HS-27A (cell line): Measurements from ENCODE around the gene DPYSL4.

Experiments
- DNase-seq: peaks from one replicate; pipeline ENCODE4 v3.0.0-alpha.2; 2012; ENCODE audit warnings: low read depth, missing footprints

Gene DPYSL4

DNA sequence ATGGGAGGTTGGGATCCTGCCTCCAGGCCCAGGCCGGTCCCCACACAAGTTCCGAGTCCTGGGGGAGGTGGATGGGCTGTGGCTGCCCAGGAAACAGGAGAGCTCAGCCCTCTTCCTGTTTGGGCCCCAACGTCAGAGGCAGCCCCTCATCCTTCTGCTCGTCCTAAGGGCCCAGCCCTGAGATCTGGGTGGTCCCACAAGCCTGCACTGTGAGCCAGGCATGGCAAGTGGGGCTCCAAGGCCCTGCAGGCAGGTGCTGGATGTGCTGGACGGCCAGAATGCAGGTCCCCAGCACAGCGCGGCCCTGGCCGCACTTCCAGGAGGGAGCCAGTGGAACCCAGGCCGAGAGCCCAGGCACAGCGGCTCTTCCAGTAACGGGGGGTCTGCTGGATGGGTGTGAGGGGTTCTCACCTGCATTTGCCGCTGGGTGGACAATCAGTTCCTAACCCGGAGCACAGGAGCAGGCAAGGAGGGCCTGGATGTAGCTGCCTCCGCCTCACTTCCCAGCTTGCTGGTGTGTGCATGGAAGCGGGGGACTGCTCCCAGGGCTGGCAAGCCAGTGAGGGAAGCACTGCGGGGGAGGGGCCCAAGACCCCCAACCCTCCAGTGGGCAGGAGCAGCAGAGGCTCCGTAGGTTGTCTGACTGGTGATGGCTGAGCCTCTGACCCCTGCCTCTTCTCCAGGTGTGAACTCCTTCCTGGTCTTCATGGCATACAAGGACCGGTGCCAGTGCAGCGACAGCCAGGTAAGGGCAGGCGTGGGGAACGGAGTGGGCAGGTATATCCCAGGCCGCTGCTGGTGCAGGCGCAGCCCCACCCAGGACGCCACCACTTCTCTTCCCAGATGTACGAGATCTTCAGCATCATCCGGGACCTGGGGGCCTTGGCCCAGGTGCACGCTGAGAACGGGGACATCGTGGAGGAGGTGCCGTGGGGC is 9.7 kb downstream of the DPYSL4 start:
- DNase-seq = no peak

DNA sequence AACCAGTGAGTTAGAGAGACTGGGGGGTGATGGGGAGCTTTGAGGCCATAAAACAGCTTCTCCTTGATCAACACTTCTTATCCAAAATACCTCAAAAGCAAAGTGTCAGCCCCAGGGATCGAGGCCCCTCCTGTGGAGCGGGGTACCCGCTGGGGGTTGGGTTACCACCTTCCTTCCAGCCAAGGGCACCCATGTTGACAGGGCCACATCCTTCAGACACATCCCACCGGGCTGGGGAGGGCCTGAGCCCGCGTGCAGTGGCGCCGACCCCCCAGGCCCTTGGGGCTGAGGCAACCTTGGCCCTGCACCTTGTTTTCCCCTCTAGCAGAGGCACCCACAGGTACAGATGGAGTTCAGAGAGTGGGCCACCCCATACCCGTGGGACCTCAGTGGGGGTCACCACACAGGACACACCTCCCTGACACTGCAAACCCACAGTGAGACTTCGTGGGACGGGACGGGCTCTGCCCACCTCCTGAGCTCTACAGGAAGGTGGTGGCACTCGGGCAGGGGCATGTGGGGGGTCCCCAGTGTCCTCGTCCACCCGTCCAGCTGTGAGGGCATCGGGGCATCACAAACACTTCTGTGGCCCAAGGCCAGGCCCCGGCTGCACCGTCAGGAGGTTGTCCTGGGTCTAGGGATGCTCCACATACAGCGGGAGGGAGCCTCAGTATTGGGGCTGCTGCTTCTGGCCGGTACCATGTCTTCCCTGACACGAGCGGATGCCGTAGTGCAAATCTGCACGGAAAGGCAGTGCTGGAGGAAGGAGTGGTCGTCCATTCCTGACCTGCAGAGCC is 10.7 kb downstream of the DPYSL4 start:
- DNase-seq = no peak

DNA sequence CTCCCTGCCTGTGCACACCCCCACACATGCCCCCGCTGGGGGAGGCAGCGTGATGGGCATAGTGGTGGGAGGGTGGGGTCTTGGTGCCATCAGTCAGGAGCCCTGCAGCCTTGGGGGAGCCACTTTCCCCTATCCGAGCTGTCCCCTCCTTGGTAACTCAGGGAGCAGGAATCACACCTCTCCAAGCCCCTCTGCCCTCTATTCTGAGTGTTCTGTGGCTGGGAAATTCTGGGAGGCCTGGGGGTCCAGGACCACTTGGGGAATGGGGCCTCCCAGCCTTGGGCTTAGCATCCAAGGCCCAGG is 11.3 kb downstream of the DPYSL4 start:
- no peak for DNase-seq

DNA sequence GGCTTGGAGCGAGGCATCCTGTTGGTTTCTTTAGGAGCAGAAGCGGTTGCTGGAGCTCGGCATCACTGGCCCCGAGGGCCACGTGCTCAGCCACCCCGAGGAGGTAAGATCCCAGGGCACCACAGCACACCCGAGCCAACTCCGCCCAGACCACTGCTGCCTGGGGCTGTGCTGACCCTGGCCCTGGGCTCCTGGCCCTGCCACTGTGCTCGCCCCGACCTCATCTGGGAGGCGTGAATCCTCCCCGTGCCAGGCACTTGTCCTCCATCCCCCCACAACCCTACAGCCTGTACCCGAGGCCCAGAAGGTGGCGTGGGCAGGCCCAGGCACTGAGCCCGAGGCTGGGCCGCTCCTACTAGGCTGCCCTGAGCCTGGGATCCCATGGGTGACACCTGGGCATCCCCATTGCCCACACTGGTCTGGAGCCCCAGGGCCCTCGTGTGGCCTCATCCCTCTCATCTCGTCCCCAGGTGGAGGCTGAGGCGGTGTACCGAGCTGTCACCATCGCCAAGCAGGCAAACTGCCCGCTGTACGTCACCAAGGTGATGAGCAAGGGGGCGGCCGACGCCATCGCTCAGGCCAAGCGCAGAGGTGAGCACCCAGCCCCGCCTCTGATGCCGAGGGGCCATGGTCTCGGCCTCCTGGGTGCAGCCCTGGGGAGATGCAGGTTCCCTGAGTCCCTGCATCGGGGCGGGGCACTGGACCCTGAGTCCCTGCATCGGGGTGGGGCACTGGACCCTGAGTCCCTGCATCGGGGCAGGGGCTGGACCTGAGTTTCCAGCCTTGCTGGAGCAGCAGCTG is 11.8 kb downstream of the DPYSL4 start:
- no peak for DNase-seq

DNA sequence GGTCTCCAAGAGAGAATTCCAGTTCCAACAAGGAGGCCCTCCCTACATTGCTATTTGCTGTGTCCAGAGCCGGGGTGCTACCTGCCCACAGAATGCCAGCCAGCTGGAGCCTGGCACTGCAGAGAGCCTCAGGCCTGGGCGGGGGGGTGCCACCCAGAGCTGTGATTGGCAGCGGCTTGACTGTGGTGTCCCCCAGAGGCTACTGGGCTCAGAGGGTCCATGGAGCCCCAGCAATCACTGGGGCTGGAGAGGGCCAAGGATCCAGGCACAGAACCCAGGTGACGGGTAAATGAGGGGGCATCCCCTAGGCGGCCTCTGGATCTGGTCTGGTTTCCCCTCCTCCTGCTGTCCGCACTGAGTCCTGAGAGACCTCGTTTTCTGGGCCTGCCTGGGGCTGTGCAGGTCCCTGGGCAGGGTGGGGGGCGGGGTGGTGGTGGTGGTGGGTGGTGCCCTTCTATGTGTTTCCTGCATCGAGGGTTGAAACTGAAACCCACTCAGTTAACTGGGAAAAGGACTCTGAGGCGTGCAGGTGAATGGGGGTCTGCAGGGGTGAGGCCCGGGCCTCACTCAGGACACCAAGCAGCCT is 12.6 kb downstream of the DPYSL4 start:
- DNase-seq = no peak

DNA sequence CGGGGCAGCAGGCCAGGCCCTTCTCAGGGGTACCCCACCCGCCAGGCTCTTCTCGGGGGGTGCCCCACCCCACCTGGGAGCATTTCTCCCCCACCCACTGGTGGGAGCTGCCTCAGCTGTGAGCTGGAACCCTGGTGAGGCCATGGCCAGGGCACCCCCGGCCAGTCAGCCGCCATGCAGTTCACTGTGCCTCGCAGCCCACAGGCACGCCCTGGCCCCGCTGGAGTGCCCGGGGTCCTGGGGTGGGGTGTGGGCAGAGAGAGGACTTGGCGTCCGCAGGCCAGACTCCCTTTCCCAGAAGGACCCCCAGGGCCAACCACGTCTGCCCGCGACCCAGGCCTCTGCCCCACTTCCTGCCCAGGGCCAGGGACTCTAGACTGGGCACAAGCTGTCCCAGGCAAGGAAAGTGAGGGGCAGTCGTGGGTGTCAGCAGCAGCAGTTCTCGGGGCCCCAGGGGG is 13.1 kb downstream of the DPYSL4 start:
- no peak for DNase-seq

DNA sequence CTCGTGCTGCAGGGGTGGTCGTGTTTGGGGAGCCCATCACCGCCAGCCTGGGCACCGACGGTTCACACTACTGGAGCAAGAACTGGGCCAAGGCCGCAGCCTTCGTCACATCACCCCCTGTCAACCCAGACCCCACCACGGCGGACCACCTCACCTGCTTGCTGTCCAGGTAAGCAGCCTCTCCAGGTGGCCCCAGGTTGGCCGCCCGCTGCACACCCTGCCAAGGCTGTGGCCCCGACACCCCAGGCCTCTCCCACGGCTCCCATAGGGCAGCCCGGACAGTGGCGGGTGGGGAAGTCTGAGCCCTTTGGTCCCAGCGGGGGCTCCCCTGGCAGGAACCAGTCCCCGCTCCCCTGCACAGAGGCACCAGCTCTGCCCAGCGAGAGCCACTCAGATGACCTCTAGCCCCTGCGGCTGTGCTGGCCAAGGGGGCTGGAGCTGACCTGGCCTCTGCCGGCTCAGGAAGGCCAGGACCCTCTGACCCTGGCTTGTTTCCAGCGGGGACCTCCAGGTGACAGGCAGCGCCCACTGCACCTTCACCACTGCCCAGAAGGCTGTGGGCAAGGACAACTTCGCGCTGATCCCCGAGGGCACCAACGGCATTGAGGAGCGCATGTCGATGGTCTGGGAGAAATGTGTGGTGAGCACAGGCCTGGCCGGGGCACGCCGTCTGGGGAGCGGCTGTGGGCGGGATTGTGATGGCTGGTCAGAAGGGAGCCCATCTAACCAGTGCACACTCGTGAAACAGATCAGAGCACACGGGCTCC is 13.8 kb downstream of the DPYSL4 start:
- DNase-seq = no peak

DNA sequence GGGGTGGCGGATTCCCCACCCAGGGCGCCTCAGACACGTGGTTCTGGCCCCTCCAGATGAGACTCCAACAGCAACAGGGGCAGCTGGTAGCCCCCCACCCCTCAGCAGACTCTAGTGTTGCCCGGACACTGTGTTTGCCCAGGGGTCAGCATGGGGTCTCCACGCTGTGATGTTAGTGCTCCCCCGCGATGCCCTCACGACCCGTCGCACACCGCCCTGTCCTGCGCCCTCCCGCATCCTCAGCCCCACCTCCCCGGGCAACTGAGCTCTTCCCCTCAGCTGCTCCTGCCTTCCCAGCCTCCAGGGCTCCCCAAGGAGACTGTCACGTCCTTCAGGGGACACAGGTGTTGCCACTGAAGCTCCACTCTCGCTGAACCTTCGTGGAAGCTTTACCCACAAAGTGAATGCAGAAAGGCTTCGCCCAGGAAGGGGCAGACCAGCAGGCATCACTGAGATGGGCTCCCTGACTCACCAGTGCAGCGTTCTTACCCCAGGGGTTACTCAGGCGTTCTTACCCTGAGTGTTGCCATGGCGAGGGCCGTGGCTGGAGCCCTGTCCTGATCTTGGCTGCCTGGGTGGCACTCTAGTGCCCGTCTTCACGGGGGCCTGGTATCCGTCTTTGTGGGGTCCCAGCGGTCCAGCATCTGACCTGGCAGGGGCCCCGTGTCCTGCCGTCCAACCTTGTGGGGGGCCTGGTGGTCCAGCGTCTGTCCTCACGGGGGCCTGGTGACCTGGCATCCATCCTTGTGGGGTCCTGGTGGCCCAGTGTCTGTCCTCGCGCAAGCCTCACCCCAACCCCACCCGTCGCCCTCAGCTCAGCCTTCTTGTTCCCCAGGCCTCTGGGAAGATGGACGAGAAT is 14.6 kb downstream of the DPYSL4 start:
- no peak for DNase-seq

DNA sequence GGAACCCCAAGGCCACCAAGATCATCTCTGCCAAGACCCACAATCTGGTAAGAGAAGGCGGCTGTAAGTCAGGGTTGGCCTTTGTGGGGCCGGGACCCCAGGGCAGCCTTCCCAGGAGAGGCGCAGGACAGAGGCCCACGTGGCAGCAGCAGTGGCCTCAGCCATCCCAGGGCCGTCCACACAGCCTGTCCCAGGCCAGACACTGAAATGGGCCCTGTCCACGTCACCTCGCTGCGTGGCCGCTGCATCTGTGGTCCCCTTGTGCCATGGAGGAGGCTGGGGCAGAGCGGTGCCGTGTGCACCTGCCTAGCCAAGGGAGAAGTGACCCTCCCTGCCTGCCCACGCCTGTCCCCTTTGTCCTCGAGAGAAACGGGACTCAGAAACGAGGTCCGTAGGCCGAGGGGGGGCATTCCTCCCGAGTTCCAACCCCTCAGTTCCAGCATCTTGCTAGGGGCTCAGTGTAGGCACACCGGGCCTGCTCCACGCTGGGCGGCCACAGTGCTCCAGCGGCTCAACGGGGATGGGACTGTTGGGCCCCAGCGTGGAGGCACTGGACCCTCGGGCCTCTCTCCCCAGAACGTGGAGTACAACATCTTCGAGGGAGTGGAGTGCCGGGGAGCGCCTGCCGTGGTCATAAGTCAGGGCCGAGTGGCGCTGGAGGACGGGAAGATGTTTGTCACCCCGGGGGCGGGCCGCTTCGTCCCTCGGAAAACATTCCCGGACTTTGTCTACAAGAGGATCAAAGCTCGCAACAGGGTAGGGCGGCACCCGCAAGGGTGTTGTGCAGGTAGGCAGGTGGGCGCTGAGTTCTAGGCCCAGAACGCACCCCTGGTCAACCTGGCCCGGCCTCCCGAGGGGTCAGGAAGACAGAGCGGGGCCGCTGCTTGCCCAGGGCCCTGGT is 15.6 kb downstream of the DPYSL4 start:
- no peak for DNase-seq

DNA sequence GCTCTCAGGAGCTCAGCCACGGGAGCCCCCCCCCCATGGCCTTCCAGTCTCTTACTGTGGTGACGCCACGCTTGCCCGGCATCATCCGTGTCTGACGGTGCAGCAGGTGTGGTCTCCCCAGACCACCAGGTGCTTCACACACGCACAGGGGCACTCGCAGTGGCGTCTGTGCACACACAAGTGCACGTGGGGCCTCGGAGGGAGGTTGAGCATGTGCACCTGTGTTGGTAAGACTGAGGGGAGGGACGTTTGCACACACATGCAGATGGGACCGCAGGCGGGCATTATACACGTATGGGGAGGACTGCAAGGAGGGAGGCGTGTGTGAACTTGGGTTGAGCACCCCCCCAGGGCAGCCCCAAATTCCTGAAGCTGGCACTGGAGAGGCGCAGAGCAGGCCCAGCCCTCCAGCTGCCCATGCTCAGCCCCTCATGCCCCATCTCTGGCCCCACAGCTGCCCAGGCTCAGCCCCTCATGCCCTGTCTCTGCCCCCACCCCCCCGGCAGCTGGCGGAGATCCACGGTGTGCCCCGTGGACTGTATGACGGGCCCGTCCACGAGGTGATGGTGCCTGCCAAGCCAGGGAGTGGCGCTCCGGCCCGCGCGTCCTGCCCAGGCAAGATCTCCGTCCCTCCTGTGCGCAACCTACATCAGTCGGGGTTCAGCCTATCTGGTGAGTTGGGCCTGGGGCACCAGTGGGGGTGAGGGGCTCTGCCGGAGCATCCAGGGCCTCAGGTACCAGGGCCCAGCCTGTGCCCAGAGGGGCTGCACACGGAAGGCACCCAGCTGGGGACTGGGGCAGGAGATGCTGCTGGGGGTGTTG is 16.7 kb downstream of the DPYSL4 start:
- DNase-seq = no peak

DNA sequence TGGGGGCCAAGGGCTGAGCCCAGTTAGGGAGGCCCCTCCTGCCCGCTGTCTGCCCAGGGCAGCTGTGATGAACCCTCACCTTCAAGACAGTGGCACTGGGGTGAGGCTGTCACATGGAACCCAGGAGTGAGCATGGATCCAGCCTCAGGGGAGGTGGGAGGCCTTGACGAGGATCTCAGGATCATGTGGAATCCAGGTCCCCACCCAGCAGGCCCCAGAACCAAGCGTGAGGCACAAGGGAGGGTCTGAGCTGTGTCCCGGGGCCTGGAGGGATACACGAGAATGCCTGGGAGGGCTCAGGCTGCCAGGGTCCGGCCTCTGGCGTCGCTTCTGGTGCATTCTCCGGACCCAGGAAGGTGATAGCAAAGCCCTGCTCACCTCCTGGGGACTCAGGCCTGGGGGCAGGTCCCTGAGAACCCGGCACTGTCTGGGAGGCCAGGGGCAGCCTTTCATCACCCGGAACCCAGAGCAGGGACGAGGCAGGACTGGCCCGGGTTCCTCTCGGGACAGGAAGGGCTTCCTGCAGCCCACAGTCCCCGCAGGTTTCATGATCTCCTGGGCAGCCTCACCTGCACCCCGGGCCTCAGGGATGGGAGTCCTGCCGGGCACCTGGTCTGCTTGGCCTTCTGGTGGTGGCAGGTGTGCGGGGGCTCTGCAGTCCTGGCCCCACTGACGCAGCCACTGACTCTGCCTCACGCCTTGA is 17.5 kb downstream of the DPYSL4 start:
- DNase-seq = no peak

DNA sequence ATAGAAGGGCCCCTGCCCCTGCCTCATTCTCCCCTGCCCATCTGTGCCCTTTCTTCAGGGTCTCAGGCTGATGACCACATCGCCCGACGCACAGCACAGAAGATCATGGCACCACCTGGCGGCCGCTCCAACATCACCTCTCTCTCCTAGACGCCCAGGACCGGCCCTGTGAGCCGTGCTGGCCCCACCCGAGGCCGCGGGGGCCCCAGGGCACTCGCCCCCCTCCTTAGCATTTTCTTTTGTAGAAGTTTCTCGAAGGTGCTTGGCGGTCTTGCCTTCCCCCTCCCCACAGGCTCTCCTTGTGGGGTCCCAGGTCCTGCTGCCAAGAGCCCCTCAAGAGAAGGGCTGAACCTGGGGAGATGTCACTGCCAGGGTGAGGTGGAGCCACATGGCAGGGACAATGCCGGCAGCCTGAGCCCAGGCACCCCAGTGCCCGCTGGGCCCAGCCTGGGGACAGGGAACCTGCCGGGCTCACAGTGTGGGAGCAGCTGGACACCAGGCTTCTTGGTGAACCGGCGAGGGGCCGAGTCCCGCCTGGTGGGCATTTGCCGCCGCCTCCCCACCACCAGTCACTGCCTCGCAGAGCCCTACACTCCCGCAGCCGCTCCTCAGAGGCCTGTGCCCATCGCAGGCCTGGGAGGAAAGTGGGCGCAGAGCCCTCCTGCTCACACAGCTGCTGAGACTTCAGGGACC is 18.2 kb downstream of the DPYSL4 start:
- no peak for DNase-seq

DNA sequence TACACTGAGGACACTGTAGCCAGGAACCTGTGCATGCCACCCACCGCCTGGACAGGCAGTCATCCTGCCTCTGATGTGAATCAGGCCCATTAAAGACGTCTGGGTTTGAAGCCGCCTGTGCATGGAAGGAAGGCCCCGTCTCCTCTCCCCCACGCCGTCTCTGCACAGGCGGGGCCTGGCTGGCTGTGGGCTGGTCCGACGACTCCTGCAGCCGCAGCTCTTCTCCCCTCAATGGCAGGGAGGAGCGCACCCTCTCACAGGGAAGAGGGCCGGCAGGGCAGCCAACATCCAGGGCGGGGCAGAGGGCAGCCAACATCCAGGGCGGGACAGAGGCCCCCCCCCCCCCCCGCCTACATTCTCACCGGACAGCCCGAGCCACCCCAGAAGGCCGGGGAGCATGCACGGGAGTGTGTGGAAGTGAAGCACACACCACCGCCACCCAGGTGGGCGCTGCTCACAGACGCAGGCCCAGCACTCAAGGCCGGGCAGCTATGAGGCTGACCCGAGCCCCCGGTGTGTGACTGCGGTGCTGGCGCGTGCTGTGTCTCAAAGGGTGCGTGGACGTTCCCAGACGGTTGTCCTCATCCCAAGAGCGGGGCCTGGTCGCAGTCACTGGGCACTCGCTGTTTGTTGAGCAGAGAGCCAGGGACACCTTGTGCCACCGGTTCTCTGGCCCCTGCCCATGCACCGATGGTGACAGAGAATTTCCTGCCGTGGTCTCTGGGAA is 19.1 kb downstream of the DPYSL4 start:
- DNase-seq = no peak

DNA sequence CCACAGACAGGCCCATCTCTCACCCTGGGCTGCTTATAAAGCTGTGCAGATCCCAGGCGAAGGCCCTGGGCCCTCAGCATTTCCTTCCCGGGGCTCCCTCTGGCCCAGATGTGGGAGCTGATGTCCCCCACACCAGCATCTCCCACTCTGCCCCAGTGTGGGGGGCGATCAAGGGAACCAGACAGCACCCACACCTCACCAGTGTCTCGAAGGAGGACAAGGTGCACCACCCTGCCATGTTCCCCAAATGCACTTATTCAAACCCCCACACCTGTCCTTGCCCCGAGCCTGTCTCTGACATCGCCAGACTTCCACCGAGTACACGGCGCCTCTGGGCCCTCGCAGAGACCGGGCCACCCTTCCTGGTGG is 19.6 kb downstream of the DPYSL4 start:
- DNase-seq = no peak

DNA sequence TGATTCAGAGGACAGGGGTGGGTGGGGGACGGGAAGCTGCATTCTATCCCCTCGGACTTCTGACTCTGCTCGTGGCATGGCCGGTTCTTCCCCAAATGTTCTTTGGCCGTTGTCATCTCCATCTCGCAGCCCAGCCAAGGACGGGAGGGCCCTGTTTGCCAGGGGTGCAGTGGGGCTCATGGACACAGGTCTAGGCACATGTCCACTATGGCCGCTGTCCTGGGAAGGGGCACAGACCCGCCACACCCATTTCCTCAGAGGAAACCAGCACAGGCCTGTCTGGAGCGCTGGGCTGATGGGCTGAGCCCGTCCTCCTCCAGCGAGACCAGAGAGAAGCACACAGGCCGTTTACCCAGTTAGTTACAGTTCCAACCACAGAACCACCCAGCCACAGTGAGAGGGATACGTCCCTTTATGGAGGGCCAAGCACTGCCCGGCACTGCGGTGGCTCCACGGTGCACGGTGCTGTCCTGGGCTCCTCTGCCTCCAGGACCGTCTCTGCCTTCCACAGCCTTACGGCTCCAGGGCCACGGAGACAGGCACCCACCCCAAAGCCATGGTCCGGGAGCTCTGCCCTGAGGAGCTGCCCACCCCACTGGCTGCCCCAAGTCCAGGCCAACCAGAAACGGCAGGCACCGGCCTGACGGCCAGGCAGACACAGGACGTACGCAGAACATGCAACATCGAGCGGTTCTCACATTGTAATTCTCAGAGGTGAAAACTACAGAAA is 20.2 kb downstream of the DPYSL4 start:
- no peak for DNase-seq
